Sigmoid colon (tissue), 7 donors: ENCODE data around the gene PAGE4. TPM values are rescaled to one million over a fixed set of nuclear protein-coding genes. Genes with fewer than 3 reads are reported as not detected.

ENCODE experiments used
- DNase-seq: peaks from one replicate; pipeline ENCODE4 v3.0.0-alpha.2; 2019
- H3K27ac ChIP-seq, 4 donors: fragments of 200-600 bp; sonication (generic); one replicate each; pipeline ENCODE4 v1.5.1; 2016 to 2019; ENCODE audit warnings: mild to moderate bottlenecking in 1 of 4
- H3K27me3 ChIP-seq, 3 donors: fragments of 200-600 bp; sonication (generic); one replicate each; pipeline ENCODE4 v1.5.1; 2019; ENCODE audit warnings: mild to moderate bottlenecking in 1 of 3
- H3K36me3 ChIP-seq, 4 donors: fragments of 200-600 bp; sonication (generic); one replicate each; pipeline ENCODE4 v1.5.1; 2016 to 2019
- H3K4me1 ChIP-seq, 4 donors: fragments of 200-600 bp; sonication (generic); one replicate each; pipeline ENCODE4 v1.5.1; 2017 to 2019
- H3K4me3 ChIP-seq, 4 donors: fragments of 200-600 bp; sonication (generic); one replicate each; pipeline ENCODE4 v1.5.1; 2017 to 2019; ENCODE audit warnings: mild to moderate bottlenecking in 2 of 4, moderate library complexity in 1 of 4
- H3K9me3 ChIP-seq, 4 donors: fragments of 200-600 bp in 3 of 4; sonication (generic) in 3 of 4; one replicate each; pipeline versions ENCODE4 v1.5.1 to v1.6.1; 2013 to 2019
- CTCF ChIP-seq, 4 experiments: fragments of 450-650 bp in 3 of 4; fragments of 200-600 bp in 1 of 4; IDR thresholded peaks; one replicate each; pipeline ENCODE4 v1.5.1; 2016 to 2019; ENCODE audit warnings: antibody characterized with exemption in 4 of 4, mild to moderate bottlenecking in 3 of 4, moderate library complexity in 2 of 4
- EP300 ChIP-seq, 4 donors: sonication (generic); formaldehyde crosslinking; IDR thresholded peaks; one replicate each; pipeline ENCODE4 v1.6.1; 2017; ENCODE audit warnings: antibody characterized with exemption in 4 of 4
- POLR2A ChIP-seq, 2 donors: fragments of 450-650 bp; IDR thresholded peaks; one replicate each; pipeline ENCODE4 v1.6.1; 2016; ENCODE audit warnings: antibody characterized with exemption in 2 of 2, mild to moderate bottlenecking in 2 of 2, moderate library complexity in 2 of 2
- POLR2AphosphoS5 ChIP-seq, 4 donors: sonication (generic); formaldehyde crosslinking; IDR thresholded peaks; one replicate each; pipeline ENCODE4 v1.6.1; 2017; ENCODE audit warnings: antibody characterized with exemption in 4 of 4
- WGBS, 2 donors: extraction: QIAGEN DNeasy Blood & Tissue Kit; methylation state at CpG; one replicate each; pipeline ENCODE4 v1.1.7; 2013; 5-methylcytosine and 5-hydroxymethylcytosine counted together
- intact Hi-C: fragments of 100-400 bp; cut with DNase I; formaldehyde crosslinking; loops from one replicate; pipeline ENCODE4 v1.15.1; 2023
- polyA plus RNA-seq, 3 donors: library from polyadenylated mRNA; stranded (reverse); fragments of 200-250 nt; gene quantifications; one replicate each; pipeline ENCODE4 v1.2.3, GENCODE V29; 2013
- total RNA-seq, 4 donors: library from RNA; depleted of rRNA; stranded (reverse); fragments of >200 nt; gene quantifications; one replicate each; pipeline ENCODE4 v1.1.0, GENCODE V29; 2016
- donor health status: healthy with polysubstance abuse.
- donor health status: Bipolar disorder and iron deficiency.
- donor health status: healthy.

Gene PAGE4
- total and polyA plus RNA-seq, 7 donors: not detected

GRCh38 chrX:49844611-49845010, 15.5 kb downstream of the PAGE4 start:
- intact Hi-C loops: no loop called here
- DNase-seq: no peak
- H3K4me3 ChIP-seq: no peak overlapping the region
- WGBS, 2 donors: 66 to 77% methylated on average over 8 of the region's 8 CpGs
- H3K27me3 ChIP-seq: no peaks in the 10 kb centered on the region
- H3K9me3 ChIP-seq: no peaks in the 10 kb centered on the region
- no peaks in the 10 kb centered on the region for H3K36me3 ChIP-seq
- no peaks in the 10 kb centered on the region for H3K4me1 ChIP-seq
- TF ChIP-seq CTCF (IDR thresholded peaks at IDR 0.05) (no peak), POLR2A (IDR thresholded peaks at IDR 0.05) (no peak), POLR2AphosphoS5 (IDR thresholded peaks at IDR 0.05) (no peak), EP300 (IDR thresholded peaks at IDR 0.05) (no peak)
- no peak overlapping the region for H3K27ac ChIP-seq

- intact Hi-C loops: no loop called here
- no peak for DNase-seq
- no peak overlapping the region for H3K4me3 ChIP-seq
These were observed 16.7 kb downstream of the PAGE4 start for GRCh38 chrX:49845701-49846403.

GRCh38 chrX:49846522-49846921, 17.4 kb downstream of the PAGE4 start:
- no peaks in the 10 kb centered on the region for H3K36me3 ChIP-seq
- TF ChIP-seq POLR2AphosphoS5 (IDR thresholded peaks at IDR 0.05): no peak
- TF ChIP-seq EP300 (IDR thresholded peaks at IDR 0.05): no peak
- no peak for TF ChIP-seq POLR2A (IDR thresholded peaks at IDR 0.05)
- TF ChIP-seq CTCF (IDR thresholded peaks at IDR 0.05): no peak
- intact Hi-C loops: no loop called here
- H3K27ac ChIP-seq: no peak overlapping the region
- DNase-seq: no peak
- H3K9me3 ChIP-seq: no peaks in the 10 kb centered on the region
- 54 to 58% methylated on average over 1 of the region's 1 CpG for WGBS, 2 donors
- H3K4me3 ChIP-seq: no peak overlapping the region
- no peaks in the 10 kb centered on the region for H3K4me1 ChIP-seq
- H3K27me3 ChIP-seq: no peaks in the 10 kb centered on the region

More at GRCh38 chrX:49845701-49846403, 16.7 kb downstream of the PAGE4 start:
- TF ChIP-seq EP300 (IDR thresholded peaks at IDR 0.05): no peak
- Histone ChIP-seq H3K27ac (no peak overlapping the region), H3K27me3 (no peaks in the 10 kb centered on the region), H3K9me3 (no peaks in the 10 kb centered on the region), H3K4me1 (no peaks in the 10 kb centered on the region), H3K36me3 (no peaks in the 10 kb centered on the region)
- 75 to 88% methylated on average over 4 of the region's 4 CpGs for WGBS, 2 donors

- H3K36me3 ChIP-seq: no peaks in the 10 kb centered on the region
- no peak for DNase-seq
- H3K9me3 ChIP-seq: no peaks in the 10 kb centered on the region
- no peak for TF ChIP-seq EP300 (IDR thresholded peaks at IDR 0.05)
- TF ChIP-seq POLR2A (IDR thresholded peaks at IDR 0.05): no peak
- TF ChIP-seq POLR2AphosphoS5 (IDR thresholded peaks at IDR 0.05): no peak
- no peak for TF ChIP-seq CTCF (IDR thresholded peaks at IDR 0.05)
- WGBS, 2 donors: 90 to 91% methylated on average over 3 of the region's 3 CpGs
- H3K4me3 ChIP-seq: no peak overlapping the region
- H3K4me1 ChIP-seq: no peaks in the 10 kb centered on the region
- intact Hi-C loops: no loop called here
- H3K27ac ChIP-seq: no peak overlapping the region
- no peaks in the 10 kb centered on the region for H3K27me3 ChIP-seq
These were observed 19.2 kb downstream of the PAGE4 start for GRCh38 chrX:49848275-49848674.

GRCh38 chrX:49850028-49850427, 20.9 kb downstream of the PAGE4 start:
- H3K36me3 ChIP-seq: no peaks in the 10 kb centered on the region
- intact Hi-C loops: no loop called here
- TF ChIP-seq POLR2AphosphoS5 (IDR thresholded peaks at IDR 0.05): no peak
- no peak for TF ChIP-seq CTCF (IDR thresholded peaks at IDR 0.05)
- TF ChIP-seq EP300 (IDR thresholded peaks at IDR 0.05): no peak
- no peak for TF ChIP-seq POLR2A (IDR thresholded peaks at IDR 0.05)
- H3K4me3 ChIP-seq: no peak overlapping the region
- H3K27ac ChIP-seq: no peak overlapping the region
- no peak for DNase-seq
- H3K4me1 ChIP-seq: no peaks in the 10 kb centered on the region
- WGBS, 2 donors: 29 to 50% methylated on average over 1 of the region's 1 CpG
- no peaks in the 10 kb centered on the region for H3K9me3 ChIP-seq
- no peaks in the 10 kb centered on the region for H3K27me3 ChIP-seq
